WTC11 (cell line): ENCODE data around the gene ARHGAP10. TPM values are rescaled to one million over a fixed set of nuclear protein-coding genes. Genes with fewer than 3 reads are reported as not detected.

Experiments used
- ATAC-seq: fragments of 200-7000 bp; cut with Tn5 transposase; 2 replicates; pipeline ENCODE4 v1.10.0; 2021; ENCODE audit warnings: mild to moderate bottlenecking, moderate library complexity
- CTCF ChIA-PET: fragments of 300-600 bp; sonication (Branson Sonifier 250); formaldehyde crosslinking; loops from one replicate; lab custom pipeline; 2021; ENCODE audit warnings: antibody characterized with exemption; lab: Charles Lee
- POLR2A ChIA-PET: fragments of 350-600 bp; sonication (Branson Sonifier 250); formaldehyde crosslinking; loops from one replicate; lab custom pipeline; 2021; ENCODE audit warnings: antibody characterized with exemption; lab: Charles Lee
- DNase-seq: peaks from one replicate; pipeline ENCODE4 v3.0.0; 2021; ENCODE audit warnings: low spot score
- H3K27ac Mint-ChIP-seq: 2 replicates; pipeline ENCODE4 v1.8.0; 2021; ENCODE audit warnings: mixed read lengths
- H3K27me3 Mint-ChIP-seq: 2 replicates; pipeline ENCODE4 v1.8.0; 2021; ENCODE audit warnings: low read depth, mild to moderate bottlenecking, moderate library complexity, mixed read lengths
- H3K36me3 Mint-ChIP-seq: 2 replicates; pipeline ENCODE4 v1.8.0; 2021; ENCODE audit warnings: mixed read lengths
- H3K4me1 Mint-ChIP-seq: 2 replicates; pipeline ENCODE4 v1.8.0; 2022; ENCODE audit warnings: mixed read lengths
- H3K4me3 Mint-ChIP-seq: 2 replicates; pipeline ENCODE4 v1.8.0; 2021; ENCODE audit warnings: mild to moderate bottlenecking, moderate library complexity, mixed read lengths
- H3K9me3 Mint-ChIP-seq: 2 replicates; pipeline ENCODE4 v1.8.0; 2021; ENCODE audit warnings: mixed read lengths
- ATF1 ChIP-seq: sonication (generic); formaldehyde crosslinking; IDR thresholded peaks from 2 replicates; pipeline ENCODE4 v1.8.1; 2023; ENCODE audit warnings: mild to moderate bottlenecking, moderate library complexity, missing genetic modification reagents
- ATF6 ChIP-seq: sonication (generic); formaldehyde crosslinking; IDR thresholded peaks from 2 replicates; pipeline ENCODE4 v1.8.1; 2023; ENCODE audit warnings: mild to moderate bottlenecking, missing genetic modification reagents
- CBFB ChIP-seq: sonication (generic); formaldehyde crosslinking; IDR thresholded peaks from 2 replicates; pipeline ENCODE4 v1.8.1; 2022; ENCODE audit warnings: mild to moderate bottlenecking, low read depth, missing genetic modification reagents
- E2F4 ChIP-seq: sonication (generic); formaldehyde crosslinking; IDR thresholded peaks from 2 replicates; pipeline ENCODE4 v1.8.1; 2022; ENCODE audit warnings: low read depth, mild to moderate bottlenecking, moderate library complexity, missing genetic modification reagents, borderline replicate concordance
- ESRRA ChIP-seq: sonication (generic); formaldehyde crosslinking; IDR thresholded peaks from 2 replicates; pipeline ENCODE4 v1.8.1; 2022; ENCODE audit warnings: mild to moderate bottlenecking, missing genetic modification reagents, borderline replicate concordance
- HMGA2 ChIP-seq: fragments of 250-450 bp; sonication (Bioruptor Pico); IDR thresholded peaks from 2 replicates; pipeline ENCODE4 v1.4.0; 2021; ENCODE audit warnings: mild to moderate bottlenecking, moderate library complexity
- MXD4 ChIP-seq: fragments of 250-450 bp; sonication (Bioruptor Pico); IDR thresholded peaks from 2 replicates; pipeline ENCODE4 v1.8.0; 2021; ENCODE audit warnings: mild to moderate bottlenecking, moderate library complexity, borderline replicate concordance
- NFATC4 ChIP-seq: fragments of 250-450 bp; sonication (Bioruptor Pico); IDR thresholded peaks from 2 replicates; pipeline ENCODE4 v1.9.0; 2021; ENCODE audit warnings: mild to moderate bottlenecking
- NR1H2 ChIP-seq: sonication (generic); formaldehyde crosslinking; IDR thresholded peaks from 2 replicates; pipeline ENCODE4 v1.9.0; 2021; ENCODE audit warnings: mild to moderate bottlenecking, moderate library complexity, missing genetic modification reagents
- PREB ChIP-seq: sonication (generic); formaldehyde crosslinking; IDR thresholded peaks from 2 replicates; pipeline ENCODE4 v1.8.1; 2022; ENCODE audit warnings: mild to moderate bottlenecking, missing genetic modification reagents, moderate library complexity, borderline replicate concordance
- STAT6 ChIP-seq: sonication (generic); formaldehyde crosslinking; conservative IDR thresholded peaks from 2 replicates; pipeline ENCODE4 v1.8.1; 2023; ENCODE audit warnings: mild to moderate bottlenecking, low read depth, missing genetic modification reagents, moderate library complexity
- TCF7 ChIP-seq: sonication (generic); formaldehyde crosslinking; IDR thresholded peaks from 2 replicates; pipeline ENCODE4 v1.8.0; 2022; ENCODE audit warnings: mild to moderate bottlenecking, low read depth, missing genetic modification reagents, moderate library complexity
- TEAD1 ChIP-seq: sonication (generic); formaldehyde crosslinking; IDR thresholded peaks from 2 replicates; pipeline ENCODE4 v1.8.0; 2022; ENCODE audit warnings: mild to moderate bottlenecking, missing genetic modification reagents
- ZNF317 ChIP-seq: sonication (generic); formaldehyde crosslinking; IDR thresholded peaks from 2 replicates; pipeline ENCODE4 v1.8.1; 2023; ENCODE audit warnings: low read depth, mild to moderate bottlenecking, moderate library complexity, missing genetic modification reagents, borderline replicate concordance
- ZNF423 ChIP-seq: fragments of 250-450 bp; sonication (Bioruptor Pico); IDR thresholded peaks from 2 replicates; pipeline ENCODE4 v2.1.2; 2022; ENCODE audit warnings: mild to moderate bottlenecking, moderate library complexity
- ZNF512 ChIP-seq: sonication (generic); formaldehyde crosslinking; IDR thresholded peaks from 2 replicates; pipeline ENCODE4 v1.8.1; 2022; ENCODE audit warnings: missing genetic modification reagents, borderline replicate concordance
- total RNA-seq: library from RNA; stranded (reverse); gene quantifications from 3 replicates; pipeline ENCODE4 v1.2.3, GENCODE V29; 2021

Gene ARHGAP10
- total RNA-seq, 1 experiment from 2014 or later = 9.6 TPM

GRCh38 chr4:147916351-147916750 is 184.5 kb downstream of the ARHGAP10 start (continued):
- TF ChIP-seq ATF1 (CRISPR knock-in tag) = no peak
- no peak for TF ChIP-seq NR1H2 (CRISPR knock-in tag)

GRCh38 chr4:147923381-147923780 is 191.5 kb downstream of the ARHGAP10 start:
- no peaks in the 10 kb centered on the region for H3K27me3 Mint-ChIP-seq
- no peak overlapping the region for H3K4me3 Mint-ChIP-seq
- no peak overlapping the region for H3K27ac Mint-ChIP-seq
- H3K9me3 Mint-ChIP-seq = no peaks in the 10 kb centered on the region
- POLR2A ChIA-PET = no interaction called here
- no peak for TF ChIP-seq TCF7 (CRISPR knock-in tag)
- no peak for TF ChIP-seq CBFB (CRISPR knock-in tag)
- TF ChIP-seq STAT6 (CRISPR knock-in tag) = no peak
- TF ChIP-seq ESRRA (CRISPR knock-in tag) = no peak
- TF ChIP-seq ZNF423 (CRISPR knock-in tag) = no peak
- TF ChIP-seq NFATC4 = no peak
- TF ChIP-seq ATF6 (CRISPR knock-in tag) = no peak
- no peak for TF ChIP-seq HMGA2
- TF ChIP-seq ZNF317 (CRISPR knock-in tag) = no peak
- TF ChIP-seq NR1H2 (CRISPR knock-in tag) = no peak
- no peak for TF ChIP-seq TEAD1 (CRISPR knock-in tag)
- TF ChIP-seq MXD4 (CRISPR knock-in tag) = no peak
- no peak for TF ChIP-seq ZNF512 (CRISPR knock-in tag)
- no peak for TF ChIP-seq E2F4 (CRISPR knock-in tag)
- no peak for TF ChIP-seq PREB (CRISPR knock-in tag)
- CTCF ChIA-PET = no interaction called here
- no peak for ATAC-seq
- DNase-seq = no peak
- peaks cover 8% of the 10 kb centered on the region for H3K4me1 Mint-ChIP-seq
- no peaks in the 10 kb centered on the region for H3K36me3 Mint-ChIP-seq
